ENCODE measurements around the gene PTPN6. TPM values are rescaled to one million over a fixed set of nuclear protein-coding genes. Genes with fewer than 3 reads are reported as not detected.
A peak's percentile ranks its signal among the peaks of the same experiment; 100 is the strongest.

PTPN6 gene
- total RNA-seq, 1 donor from 2014 or later: 0.65 TPM

GRCh38 chr12:6943389-6943721 lies 7.8 kb upstream of the PTPN6 start:
- Mint-ChIP-seq H3K9me3 (ENCODE audit: low read depth) (no peaks in the 10 kb centered on the region), H3K27me3 (ENCODE audit: low read depth) (no peaks in the 10 kb centered on the region), H3K27ac (ENCODE audit: unreplicated experiment) (peak overlapping the region; percentile 92), H3K4me1 (ENCODE audit: low read depth) (peaks cover 45% of the 10 kb centered on the region), H3K4me3 (ENCODE audit: unreplicated experiment) (peak overlapping the region; percentile 91), H3K36me3 (ENCODE audit: low read depth) (peaks cover 16% of the 10 kb centered on the region)
- TF ChIP-seq, protein P1, sequence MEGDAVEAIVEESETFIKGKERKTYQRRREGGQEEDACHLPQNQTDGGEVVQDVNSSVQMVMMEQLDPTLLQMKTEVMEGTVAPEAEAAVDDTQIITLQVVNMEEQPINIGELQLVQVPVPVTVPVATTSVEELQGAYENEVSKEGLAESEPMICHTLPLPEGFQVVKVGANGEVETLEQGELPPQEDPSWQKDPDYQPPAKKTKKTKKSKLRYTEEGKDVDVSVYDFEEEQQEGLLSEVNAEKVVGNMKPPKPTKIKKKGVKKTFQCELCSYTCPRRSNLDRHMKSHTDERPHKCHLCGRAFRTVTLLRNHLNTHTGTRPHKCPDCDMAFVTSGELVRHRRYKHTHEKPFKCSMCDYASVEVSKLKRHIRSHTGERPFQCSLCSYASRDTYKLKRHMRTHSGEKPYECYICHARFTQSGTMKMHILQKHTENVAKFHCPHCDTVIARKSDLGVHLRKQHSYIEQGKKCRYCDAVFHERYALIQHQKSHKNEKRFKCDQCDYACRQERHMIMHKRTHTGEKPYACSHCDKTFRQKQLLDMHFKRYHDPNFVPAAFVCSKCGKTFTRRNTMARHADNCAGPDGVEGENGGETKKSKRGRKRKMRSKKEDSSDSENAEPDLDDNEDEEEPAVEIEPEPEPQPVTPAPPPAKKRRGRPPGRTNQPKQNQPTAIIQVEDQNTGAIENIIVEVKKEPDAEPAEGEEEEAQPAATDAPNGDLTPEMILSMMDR (IDR thresholded peaks at IDR 0.05): no peak
- no peak for DNase-seq (ENCODE audit: low spot score)

- Mint-ChIP-seq H3K4me3 (ENCODE audit: unreplicated experiment) (peak within 1 kb of the TSS; percentile 91), H3K4me1 (ENCODE audit: low read depth) (peaks cover 45% of the 10 kb centered on the region), H3K9me3 (ENCODE audit: low read depth) (no peaks in the 10 kb centered on the region), H3K27ac (ENCODE audit: unreplicated experiment) (peak within 1 kb of the TSS; percentile 92), H3K27me3 (ENCODE audit: low read depth) (no peaks in the 10 kb centered on the region), H3K36me3 (ENCODE audit: low read depth) (peaks cover 16% of the 10 kb centered on the region)
- no peak for DNase-seq (ENCODE audit: low spot score)
- TF ChIP-seq, protein P1 (IDR thresholded peaks at IDR 0.05): no peak
These were observed 7.3 kb upstream of the PTPN6 start, which contains the start of the genes C12orf57 and RNU7-1 for GRCh38 chr12:6943722-6944380. C12orf57 (plus strand) TSS chr12:6944022; CDS start chr12:6944122, 100 bp downstream. RNU7-1 (plus strand) TSS chr12:6943816.

- TF ChIP-seq, protein P1 (IDR thresholded peaks at IDR 0.05): peak; percentile 95
- no peak for DNase-seq (ENCODE audit: low spot score)
- Mint-ChIP-seq H3K9me3 (ENCODE audit: low read depth) (no peaks in the 10 kb centered on the region), H3K27ac (ENCODE audit: unreplicated experiment) (peak overlapping the region; percentile 92), H3K4me1 (ENCODE audit: low read depth) (peaks cover 42% of the 10 kb centered on the region), H3K36me3 (ENCODE audit: low read depth) (peaks cover 14% of the 10 kb centered on the region), H3K27me3 (ENCODE audit: low read depth) (no peaks in the 10 kb centered on the region), H3K4me3 (ENCODE audit: unreplicated experiment) (peak overlapping the region; percentile 91)
These were observed 6.6 kb upstream of the PTPN6 start for GRCh38 chr12:6944381-6945186.

DNA sequence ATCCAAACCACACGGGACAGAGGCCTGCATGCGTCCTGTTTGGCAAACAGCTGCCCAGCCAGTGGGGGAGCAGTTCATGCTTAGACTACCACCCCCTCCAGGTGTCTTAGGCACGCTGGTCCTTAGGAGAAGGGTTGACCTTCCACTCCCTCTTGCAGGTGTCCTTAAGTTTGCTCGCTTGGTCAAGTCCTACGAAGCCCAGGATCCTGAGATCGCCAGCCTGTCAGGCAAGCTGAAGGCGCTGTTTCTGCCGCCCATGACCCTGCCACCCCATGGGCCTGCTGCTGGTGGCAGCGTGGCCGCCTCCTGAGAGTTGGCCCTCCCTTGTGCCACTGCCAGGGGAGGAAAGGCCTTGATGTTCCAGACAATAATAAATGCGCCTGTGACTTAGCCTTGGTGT lies 5.5 kb upstream of the PTPN6 start:
- peaks cover 39% of the 10 kb centered on the region for H3K4me1 Mint-ChIP-seq (ENCODE audit: low read depth)
- no peaks in the 10 kb centered on the region for H3K27me3 Mint-ChIP-seq (ENCODE audit: low read depth)
- H3K36me3 Mint-ChIP-seq (ENCODE audit: low read depth): peaks cover 10% of the 10 kb centered on the region
- peak overlapping the region; percentile 91 for H3K4me3 Mint-ChIP-seq (ENCODE audit: unreplicated experiment)
- H3K27ac Mint-ChIP-seq (ENCODE audit: unreplicated experiment): no peak overlapping the region
- H3K9me3 Mint-ChIP-seq (ENCODE audit: low read depth): no peaks in the 10 kb centered on the region
- no peak for DNase-seq (ENCODE audit: low spot score)
- TF ChIP-seq, protein P1 (IDR thresholded peaks at IDR 0.05): no peak

GRCh38 chr12:6946033-6946919 lies 4.9 kb upstream of the PTPN6 start:
- Mint-ChIP-seq H3K4me3 (ENCODE audit: unreplicated experiment) (no peak overlapping the region), H3K36me3 (ENCODE audit: low read depth) (peaks cover 8% of the 10 kb centered on the region), H3K4me1 (ENCODE audit: low read depth) (peaks cover 36% of the 10 kb centered on the region), H3K27ac (ENCODE audit: unreplicated experiment) (no peak overlapping the region), H3K9me3 (ENCODE audit: low read depth) (no peaks in the 10 kb centered on the region), H3K27me3 (ENCODE audit: low read depth) (no peaks in the 10 kb centered on the region)
- TF ChIP-seq, protein P1 (IDR thresholded peaks at IDR 0.05): no peak
- no peak for DNase-seq (ENCODE audit: low spot score)
